Choroid plexus epithelial cell (primary cell): Measurements from ENCODE around the gene YY1.
"Not testable (repeated sequence)": the region's sequence is repeated elsewhere in the genome, so short reads cannot be mapped to it uniquely, and the experiment has no call there.

Experiments used
- DNase-seq: peaks from one replicate; pipeline ENCODE4 v3.0.0-alpha.2; 2010; ENCODE audit warnings: low read depth
- H3K4me3 ChIP-seq: 2 replicates; pipeline ENCODE4 v1.5.1; 2011; ENCODE audit warnings: low read depth, mild to moderate bottlenecking, control low read depth, low read length, moderate library complexity
- CTCF ChIP-seq: conservative IDR thresholded peaks from 2 replicates; pipeline ENCODE4 v1.5.1; 2011; ENCODE audit warnings: low read depth, mild to moderate bottlenecking, control low read depth, inconsistent platforms, low read length, moderate library complexity

The YY1 gene

GRCh38 chr14:100285913-100286400, 47.0 kb downstream of the YY1 start:
- TF ChIP-seq CTCF = no peak
- no peak for DNase-seq
- peak overlapping the region; percentile 75 for H3K4me3 ChIP-seq

GRCh38 chr14:100286484-100287191, 47.7 kb downstream of the YY1 start:
- no peak for DNase-seq
- H3K4me3 ChIP-seq = no peak overlapping the region
- TF ChIP-seq CTCF = no peak

- no peak for DNase-seq
- H3K4me3 ChIP-seq = no peak overlapping the region
- TF ChIP-seq CTCF = no peak
Measured at GRCh38 chr14:100287202-100287997, 48.5 kb downstream of the YY1 start.

GRCh38 chr14:100287998-100288295, 49.0 kb downstream of the YY1 start:
- not testable (repeated sequence) for DNase-seq, H3K4me3 ChIP-seq

GRCh38 chr14:100288382-100289185, 49.6 kb downstream of the YY1 start:
- no peak for TF ChIP-seq CTCF
- no peak for DNase-seq
- H3K4me3 ChIP-seq = no peak overlapping the region

GRCh38 chr14:100289916-100290606, 51.1 kb downstream of the YY1 start:
- no peak for DNase-seq
- no peak overlapping the region for H3K4me3 ChIP-seq
- TF ChIP-seq CTCF = no peak
